HG03460 (cell line): ENCODE data around the gene LMF1.
"Not testable (repeated sequence)": the region's sequence is repeated elsewhere in the genome, so short reads cannot be mapped to it uniquely, and the experiment has no call there.

Source experiments
- ATAC-seq: cut with Tn5 transposase; IDR thresholded peaks from one replicate; pipeline ENCODE4 v1.9.1; 2021; ENCODE audit not compliant: unreplicated experiment

The LMF1 gene

DNA sequence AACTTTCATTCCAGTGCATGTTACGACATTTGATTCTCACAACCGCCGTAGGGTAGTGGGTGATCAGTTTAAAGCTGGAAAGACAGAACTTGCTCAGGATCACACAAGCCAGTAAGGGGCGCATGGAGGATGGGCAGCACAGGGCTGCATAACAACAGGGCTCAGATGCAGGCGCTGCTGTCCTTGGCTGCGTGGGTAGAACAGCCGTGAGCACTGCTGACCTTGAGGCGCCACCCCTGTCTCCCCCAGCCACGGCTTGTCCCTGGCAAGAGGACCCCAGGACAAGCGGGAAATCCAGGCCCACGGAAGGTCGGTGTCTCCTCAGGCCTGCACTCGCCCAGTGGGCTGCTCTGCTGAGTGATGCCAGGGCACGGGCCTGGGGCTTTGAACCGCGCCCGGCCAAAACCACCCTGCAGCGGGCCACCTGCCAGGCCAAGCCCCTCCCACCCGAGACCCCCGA lies 84.7 kb downstream of the LMF1 start:
- no peak for ATAC-seq

DNA sequence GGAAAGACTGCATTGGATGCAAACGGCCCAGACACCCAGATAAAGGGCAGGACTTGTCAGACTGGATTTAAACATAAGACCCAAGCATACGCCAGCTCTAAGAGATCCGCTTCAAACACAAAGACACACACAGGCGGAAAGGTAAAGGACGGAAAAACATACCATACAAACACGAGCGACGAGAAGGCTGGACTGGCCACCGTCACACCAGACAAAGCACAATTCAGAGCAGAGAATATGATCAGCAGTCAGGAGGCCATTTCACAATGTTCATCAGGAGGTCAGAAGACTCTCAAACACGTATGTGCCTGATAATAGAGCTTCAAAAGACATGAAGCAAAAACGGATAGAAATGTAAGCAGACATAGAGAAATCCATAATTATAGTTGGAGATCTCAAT lies 85.4 kb downstream of the LMF1 start:
- no peak for ATAC-seq

DNA sequence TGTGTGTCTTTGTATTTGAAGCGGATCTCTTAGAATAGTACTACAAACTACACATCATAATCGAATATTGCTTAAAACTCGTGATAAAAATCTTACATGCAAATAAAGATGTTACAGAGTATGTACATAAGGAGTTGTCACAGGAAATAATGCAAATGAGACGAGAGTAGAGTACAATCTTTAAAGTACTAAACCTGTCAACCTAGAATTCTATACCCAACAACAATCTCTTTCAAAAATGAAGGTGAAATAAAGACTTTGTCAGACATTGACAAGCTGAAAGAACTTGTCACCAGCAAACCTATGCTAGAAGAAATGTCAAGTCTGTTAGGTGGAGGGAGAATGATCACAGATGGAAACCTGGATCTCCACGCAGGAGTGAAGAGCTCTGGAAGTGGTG lies 86.6 kb downstream of the LMF1 start:
- no peak for ATAC-seq

DNA sequence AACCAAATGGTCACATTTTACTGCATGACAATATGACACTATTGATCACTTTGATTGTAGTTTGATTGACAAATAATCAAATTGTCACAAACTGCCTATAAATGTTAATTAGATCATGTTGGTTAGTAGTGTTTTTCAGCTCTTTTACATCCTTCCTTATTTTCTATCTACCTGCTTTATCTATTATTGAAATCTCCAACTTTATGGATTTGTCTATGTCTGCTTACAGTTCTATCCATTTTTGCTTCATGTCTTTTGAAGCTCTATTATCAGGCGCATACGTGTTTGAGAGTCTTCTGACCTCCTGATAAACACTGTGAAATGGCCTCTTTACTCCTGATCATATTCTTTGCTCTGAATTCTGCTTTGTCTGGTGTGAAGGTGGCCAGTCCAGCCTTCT lies 87.0 kb downstream of the LMF1 start:
- ATAC-seq, result no peak

DNA sequence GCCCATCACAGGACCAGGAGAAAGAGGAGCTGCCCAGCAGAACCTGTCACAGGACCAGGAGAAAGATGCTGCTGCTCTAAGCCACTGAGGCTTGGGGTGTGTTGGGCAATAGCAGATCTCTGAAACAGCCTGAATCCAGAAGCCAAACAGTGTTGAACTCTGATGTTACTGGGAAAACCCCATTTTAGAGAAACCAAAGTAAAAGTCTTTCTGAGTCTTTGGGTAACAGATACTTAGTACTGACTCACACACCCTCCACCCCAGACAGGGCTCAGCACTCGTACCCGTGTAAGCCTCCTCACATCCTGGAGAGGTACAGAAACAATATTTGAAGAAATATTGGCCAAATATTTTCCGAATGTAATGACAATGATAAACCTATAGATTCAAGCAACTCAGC lies 87.4 kb downstream of the LMF1 start:
- ATAC-seq, result no peak

DNA sequence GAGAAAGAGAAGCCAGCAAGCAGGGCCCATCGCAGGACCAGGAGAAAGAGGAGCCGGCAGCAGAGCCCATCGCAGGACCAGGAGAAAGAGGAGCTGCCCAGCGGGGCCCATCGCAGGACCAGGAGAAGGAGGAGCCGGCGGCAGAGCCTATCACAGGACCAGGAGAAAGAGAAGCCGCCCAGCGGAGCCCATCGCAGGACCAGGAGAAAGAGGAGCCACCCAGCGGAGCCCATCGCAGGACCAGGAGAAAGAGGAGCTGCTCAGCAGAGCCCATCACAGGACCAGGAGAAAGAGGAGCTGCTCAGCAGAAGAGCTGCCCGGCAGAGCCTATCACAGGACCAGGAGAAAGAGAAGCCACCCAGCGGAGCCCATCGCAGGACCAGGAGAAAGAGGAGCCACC lies 88.1 kb downstream of the LMF1 start:
- ATAC-seq, result not testable (repeated sequence)

DNA sequence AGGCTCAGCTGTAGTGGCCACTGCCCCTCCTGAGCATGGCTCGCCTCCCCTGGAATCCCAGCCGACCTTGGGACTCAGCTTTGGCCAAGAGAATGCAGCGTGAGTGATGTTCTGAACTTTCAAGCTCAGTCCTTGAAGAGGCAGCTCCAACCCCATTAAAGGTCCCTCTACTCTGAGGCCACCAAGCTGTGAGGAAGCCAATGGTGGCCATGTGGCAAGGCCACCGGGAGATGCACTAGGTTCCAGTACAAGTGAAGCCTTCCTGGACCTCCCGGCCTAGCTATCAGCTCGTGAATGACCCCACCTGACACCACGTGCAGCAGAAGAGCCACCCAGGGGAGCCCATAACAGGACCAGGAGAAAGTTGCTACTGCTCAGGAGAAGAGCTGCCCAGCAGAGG lies 88.5 kb downstream of the LMF1 start:
- no peak for ATAC-seq

DNA sequence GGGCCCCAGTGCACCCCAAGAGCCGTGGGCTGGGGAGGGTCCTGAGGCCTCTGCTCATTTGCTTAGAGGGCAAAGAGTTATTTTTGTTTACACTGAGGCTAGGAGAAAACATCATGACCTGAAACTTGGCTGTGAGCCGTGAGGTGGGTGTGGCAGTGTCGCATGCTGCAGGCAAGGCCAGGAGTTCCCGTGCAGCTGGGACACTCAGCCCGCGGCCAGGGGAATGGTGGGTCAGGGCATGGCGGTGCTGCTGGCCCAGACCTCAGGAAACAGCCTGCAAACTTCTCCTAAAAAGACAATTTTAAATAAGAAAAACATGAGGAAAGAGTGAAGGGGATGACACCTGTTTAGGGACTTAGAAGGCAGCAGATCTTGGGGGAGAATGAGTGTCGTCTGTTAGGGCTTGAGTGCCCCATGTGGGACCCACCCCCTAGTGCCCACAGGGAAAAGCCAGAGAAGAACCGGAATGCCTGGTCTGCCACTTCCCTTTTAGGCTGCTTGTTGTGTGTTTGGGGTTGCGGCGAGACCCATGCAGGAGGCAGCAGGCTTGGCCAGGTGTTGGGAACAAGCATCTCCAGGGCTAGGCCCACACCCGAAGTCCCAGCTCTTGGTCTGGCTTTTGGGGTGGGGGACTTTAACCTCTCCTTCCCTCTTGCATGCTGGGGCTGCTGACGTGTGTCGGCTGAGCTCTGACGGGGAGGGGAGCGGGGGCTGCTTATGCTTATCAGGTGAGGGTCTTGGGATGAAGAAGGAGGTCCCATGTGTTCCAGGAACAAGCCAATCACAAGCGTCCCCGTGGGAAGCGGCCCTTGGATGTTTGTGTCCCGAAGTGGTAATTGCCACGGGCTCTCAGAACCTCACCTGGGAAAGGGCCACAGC lies 89.3 kb downstream of the LMF1 start:
- ATAC-seq, result no peak

DNA sequence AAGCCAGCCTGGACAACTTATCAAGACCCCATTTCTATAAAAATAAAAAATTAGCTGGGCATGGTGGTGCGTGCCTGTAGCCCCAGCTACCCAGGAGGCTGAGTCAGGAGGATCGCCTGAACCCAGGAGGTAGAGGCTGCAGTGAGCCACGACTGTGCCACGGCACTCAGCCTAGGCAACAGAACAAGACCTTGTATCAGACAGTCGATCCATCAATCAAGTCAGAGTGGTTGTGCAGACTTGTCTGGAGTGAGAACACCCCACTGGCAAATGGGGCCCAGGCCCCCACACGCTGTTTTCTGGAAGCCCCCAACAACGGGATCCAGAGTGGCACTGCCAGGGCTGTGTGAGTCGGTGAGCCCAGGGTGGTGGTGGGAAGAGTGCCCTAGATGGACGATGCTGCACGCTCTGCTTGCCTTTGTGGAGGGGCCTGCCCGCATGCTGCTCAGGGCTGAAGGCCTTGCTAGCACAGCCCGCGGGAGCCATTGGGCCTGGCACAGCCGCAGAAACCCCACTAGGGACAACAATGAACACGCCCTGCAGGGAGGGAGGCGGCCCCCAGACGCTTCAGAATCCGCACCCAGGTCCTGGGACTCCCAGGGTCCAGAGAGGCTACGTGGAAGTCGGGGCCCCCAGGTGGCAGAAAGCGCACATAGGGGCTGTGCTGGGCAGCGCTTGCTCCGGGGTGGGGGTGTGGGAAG lies 90.2 kb downstream of the LMF1 start:
- no peak for ATAC-seq

DNA sequence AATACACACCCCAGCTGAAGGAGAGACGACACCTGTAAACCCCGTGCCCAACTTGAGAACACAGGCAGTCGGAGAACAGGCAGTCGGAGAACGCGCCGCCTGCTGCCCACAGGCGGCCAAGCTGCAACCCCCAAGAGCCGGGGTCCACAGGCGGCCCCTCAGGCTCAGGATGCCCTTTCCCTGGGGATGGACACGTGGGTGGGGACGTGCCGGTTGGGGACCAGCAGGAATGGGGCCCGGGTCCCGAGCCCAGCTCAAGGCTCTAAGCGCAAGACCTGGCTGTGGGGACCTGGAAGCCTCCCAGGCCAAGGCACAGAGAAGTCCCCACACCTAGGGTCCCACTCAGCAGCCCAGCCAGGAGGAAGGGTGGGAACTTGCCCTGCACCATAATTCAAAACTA lies 90.8 kb downstream of the LMF1 start:
- no peak for ATAC-seq

DNA sequence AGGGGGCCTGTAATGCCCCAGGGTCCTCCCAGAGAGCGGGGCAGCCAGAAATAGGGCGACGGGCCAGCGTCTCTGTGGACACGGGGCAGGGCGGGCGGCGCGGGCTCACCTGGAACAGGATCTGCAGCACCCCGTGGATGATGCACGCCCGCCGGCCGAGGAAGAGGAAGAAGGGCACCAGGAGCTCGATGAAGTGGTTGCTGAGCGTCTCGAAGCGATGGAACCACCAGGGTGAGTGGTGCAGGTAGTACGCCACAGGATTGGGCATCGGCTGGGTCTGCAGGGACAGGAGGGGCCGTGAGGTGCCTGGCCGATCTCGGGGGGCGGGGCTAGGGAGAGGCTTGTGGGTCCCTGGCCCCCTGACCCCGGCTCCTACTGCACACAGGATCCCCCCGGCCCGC lies 91.3 kb downstream of the LMF1 start:
- no peak for ATAC-seq

DNA sequence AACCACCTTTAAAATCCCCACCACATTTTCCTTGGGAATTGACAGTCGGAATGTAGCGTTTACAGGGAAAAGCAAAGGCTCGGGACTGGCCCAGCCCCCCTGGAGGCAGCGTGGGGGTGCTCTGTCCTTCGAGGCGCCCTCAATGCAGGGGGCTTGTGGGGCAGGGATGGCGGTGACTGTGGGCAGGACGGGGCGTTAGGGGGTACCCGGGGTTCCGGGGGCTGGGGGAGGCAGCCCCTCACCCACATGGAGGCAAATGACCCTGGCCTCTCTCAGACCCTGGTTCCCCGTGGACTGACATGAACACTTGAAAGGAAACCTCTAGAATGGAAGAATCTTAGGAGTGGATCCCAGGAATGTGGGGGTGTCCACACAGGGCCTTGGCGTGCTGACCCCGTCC lies 91.9 kb downstream of the LMF1 start:
- ATAC-seq, result no peak

DNA sequence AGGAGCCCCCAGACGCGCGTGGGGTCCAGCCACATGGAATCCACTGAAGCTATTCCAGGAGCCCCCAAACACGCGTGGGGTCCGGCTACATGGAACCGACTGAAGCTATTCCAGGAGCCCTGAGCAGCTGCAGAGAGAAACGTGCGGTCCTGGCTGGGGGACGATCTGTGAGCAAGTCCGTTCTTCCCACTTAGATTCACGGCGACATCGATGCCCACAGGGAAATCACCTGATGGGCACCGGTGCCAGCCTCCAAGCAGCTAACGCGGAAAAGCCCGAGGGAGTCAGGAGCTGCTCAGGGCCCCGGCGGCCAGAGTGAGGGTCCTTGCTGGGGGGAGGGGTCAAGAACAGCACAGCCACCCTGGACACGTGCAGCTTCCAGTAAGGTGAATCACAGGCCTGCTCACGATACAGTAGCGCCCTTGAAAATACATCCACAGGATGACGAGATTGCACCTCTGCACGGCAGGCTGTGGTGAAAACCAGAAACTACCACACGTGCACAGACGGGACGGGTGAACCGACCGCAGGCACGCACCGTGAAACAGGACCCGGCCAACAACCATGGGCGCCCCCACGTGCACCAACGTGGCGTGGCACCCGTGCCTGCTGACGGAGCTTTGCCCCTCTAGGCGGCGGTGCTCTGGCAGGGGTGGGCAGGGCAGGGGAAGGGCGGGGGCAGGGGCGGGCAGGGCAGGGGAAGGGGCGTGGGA lies 92.6 kb downstream of the LMF1 start:
- no peak for ATAC-seq

DNA sequence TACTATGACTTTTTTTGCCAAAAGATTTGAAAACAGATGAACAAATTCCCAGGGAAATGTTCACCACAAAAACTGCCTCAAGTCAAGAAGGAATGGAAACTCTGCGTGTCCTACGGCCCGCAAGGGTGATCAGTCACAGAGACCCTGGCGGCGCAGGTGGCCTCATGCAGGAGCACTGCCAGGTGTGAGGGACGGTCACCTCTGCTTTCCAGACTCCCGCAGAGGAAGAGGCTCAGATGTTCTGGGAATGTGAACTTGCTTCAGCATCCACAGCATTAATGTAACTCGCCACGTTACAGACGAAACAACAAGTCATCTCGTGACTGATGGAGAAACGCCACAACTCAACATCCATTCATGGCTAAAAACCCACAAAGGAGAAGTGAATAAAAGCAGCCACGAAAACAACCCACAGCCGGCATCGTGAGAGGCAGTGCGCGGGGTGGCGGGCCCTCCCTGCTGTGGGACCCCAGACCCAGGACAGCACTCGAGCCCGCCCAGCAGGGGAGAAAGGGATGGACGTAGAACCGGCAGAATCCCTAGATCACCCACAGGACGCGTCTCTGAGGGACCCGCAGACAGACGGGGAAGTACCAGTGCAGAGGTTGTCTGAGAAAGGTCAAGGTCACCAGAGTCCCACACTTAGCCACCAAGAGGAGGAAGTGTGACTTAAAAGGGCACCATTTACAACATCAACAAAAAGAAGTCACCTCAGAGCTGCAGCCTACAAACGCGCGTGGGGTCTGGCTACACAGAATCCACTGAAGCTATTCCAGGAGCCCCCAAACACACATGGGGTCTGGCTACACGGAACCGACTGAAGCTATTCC lies 93.3 kb downstream of the LMF1 start:
- ATAC-seq, result no peak

DNA sequence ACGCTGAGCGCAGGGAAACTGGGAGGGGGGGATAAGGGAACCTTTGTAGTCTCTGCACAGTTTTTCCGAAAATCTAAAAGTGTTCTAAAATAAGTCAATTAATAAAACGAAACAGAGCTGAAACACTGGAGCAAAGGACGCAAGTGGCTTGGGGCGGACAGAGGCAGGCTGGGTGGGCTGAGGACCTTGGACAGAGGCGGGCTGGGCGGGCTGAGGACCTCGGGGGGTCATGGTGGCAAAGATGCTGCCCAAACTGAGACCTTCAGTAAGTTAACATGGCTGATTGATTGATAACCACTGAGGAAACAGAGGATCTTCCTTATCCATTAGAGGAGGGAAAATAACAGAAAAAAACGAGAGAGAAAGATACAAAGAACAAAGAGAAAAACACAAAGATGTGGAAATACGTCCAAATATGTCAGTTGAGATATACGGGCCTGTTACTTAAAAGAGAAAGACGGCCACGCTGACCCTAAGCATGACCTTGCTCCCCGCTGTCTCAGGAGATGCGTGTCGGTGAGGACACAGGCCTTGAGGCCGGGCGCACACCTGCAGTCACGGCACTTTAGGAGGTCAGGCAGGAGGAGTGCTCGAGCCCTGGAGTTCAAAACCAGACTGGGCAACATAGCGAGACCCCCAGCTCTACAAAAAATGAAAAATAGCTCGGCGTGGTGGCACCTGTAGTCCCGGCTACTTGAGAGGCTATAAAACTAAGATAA lies 94.1 kb downstream of the LMF1 start:
- no peak for ATAC-seq

DNA sequence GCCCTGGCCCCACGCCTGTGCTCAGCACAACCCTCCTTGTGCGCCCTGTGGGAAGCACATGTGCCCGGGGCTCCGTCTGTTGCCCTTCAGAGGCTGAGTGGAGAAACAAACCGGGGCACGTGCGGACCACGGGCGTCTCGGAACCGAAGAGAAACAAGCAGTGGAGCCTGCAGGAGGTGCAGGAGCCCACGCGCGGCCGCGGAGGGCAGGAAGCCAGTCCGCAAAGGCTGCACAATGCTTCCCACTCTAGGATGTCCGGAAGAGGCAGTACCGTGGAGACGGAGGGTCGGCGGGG lies 94.8 kb downstream of the LMF1 start:
- no peak for ATAC-seq

DNA sequence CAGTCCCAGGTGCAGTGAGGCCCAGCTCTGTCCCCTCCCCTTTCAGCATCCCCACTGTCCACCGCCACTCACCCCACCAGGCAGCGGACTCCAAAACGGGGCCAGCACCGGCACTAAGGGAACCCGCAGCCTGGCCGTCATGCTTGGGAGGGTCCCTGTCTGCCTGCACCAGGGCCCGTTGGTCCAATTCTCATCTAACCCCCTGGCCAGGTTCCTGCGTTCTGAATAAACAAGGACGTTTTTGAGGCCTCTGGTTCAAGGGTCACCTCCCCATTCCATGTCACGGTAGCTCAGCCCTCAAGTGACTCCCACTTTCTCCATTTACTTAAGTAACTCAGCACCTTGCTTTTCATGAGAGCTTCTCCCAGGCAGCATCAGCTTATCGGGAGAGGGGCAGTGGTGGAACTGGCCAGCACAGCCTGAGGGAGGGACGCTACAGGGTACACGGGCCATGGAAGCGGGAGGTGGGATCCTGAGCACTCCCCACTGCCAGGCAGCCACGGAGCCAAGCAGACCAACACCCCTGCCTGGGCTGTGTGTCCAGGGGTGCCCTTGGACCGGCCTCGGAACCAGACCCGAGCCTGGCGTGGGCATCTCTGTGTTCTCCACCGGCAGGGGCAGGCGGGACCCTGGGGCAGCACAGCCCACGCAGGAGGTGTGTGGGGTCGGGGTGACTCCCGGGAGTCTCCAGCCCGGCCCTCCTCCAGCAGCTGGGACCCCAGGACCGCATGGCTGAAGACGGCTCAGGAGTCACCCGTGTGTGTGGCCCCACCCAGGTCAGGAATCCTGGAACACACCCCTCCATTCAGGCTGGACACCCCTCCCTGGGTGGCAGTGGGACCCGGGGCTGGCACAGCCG lies 95.4 kb downstream of the LMF1 start:
- ATAC-seq, result no peak

DNA sequence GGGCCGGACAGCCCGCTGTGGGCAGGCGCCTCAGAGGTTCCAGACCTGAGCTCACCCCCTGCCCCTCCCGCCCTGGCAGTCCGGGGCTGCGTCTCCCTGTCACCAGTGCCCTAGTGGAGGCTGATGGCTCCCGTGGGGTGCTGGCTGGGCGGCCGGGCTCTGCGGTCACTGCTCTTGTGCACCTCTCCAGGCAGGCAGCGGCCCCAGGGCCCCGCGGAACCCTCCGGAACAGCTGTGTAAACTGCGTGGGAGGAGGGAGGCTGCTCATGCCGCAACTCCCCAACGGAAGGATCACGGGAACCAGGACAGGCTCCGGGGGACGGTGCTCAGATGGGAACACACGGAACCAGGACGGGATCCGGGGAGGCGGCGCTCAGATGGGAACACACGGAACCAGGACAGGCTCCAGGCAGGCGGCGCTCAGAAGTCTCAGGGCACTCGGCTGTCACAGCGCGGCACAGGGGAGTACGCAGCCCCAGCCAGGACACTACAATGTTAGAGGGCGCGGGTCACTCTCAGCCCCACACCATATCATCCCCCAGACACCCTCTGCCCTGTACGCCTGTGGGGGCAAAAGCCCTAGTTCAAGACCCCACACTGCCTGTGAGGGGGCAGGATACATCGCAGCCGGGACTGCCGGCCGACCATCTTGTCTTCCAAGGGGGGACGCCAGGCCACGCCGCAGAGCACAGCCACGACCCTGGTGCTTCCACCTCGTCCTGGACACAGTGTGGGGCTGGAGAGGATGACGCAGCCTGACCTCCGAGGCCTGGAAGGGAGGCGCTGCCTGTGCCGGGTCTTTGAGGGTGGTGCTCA lies 96.2 kb downstream of the LMF1 start:
- no peak for ATAC-seq

DNA sequence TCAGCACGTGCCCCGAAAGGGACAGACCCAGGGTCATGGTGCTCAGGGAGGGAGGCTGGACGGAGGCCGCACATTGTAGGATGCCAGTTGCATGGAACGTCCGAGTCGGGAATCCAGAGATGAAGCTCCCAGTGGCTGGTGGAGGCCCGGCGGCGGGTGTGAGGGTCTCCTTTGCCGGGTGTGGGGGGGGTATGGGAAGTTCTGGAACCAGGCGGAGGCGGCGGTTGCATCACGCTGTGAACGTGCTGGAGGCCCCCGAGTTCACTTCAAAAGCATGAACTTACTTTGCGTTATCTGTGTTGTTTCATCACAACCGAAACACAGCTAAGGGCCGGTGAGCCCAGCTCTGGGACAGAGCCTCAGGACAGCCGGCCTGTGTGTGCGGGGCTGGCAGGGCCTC lies 96.9 kb downstream of the LMF1 start:
- no peak for ATAC-seq
